22Rv1 (cell line): ENCODE results near the gene ACTR8.

Source experiments
- CTCF ChIP-seq: fragments of 450-650 bp; IDR thresholded peaks from 2 replicates; pipeline ENCODE4 v1.5.1; 2017; ENCODE audit warnings: mild to moderate bottlenecking
- ZFX ChIP-seq: fragments of 450-650 bp; IDR thresholded peaks from 2 replicates; pipeline ENCODE4 v1.6.1; 2017; ENCODE audit warnings: antibody characterized with exemption, borderline replicate concordance

GRCh38 chr3:53818221-53819162 lies 63.5 kb downstream of the ACTR8 start:
- no peak for TF ChIP-seq CTCF
- no peak for TF ChIP-seq ZFX
